B cell (primary cell): ENCODE measurements around the gene FREM3. TPM values are rescaled to one million over a fixed set of nuclear protein-coding genes. Genes with fewer than 3 reads are reported as not detected.

ENCODE experiments used
- ATAC-seq: fragments of 200-7000 bp; cut with Tn5 transposase; one replicate; pipeline ENCODE4 v1.10.0; 2021; ENCODE audit warnings: low read depth, mild to moderate bottlenecking, moderate number of reproducible peaks, moderate library complexity
- CTCF ChIA-PET: fragments of 350-600 bp; sonication (Branson Sonifier 250); formaldehyde crosslinking; loops from one replicate; lab custom pipeline; 2021; ENCODE audit warnings: antibody characterized with exemption, inconsistent platforms; lab: Charles Lee
- POLR2A ChIA-PET: fragments of 350-600 bp; sonication (Branson Sonifier 250); formaldehyde crosslinking; loops from one replicate; lab custom pipeline; 2021; ENCODE audit warnings: antibody characterized with exemption; lab: Charles Lee
- DNase-seq: peaks from one replicate; pipeline ENCODE4 v3.0.0; 2013
- H2AFZ ChIP-seq: 2 replicates; pipeline ENCODE4 v1.6.1; 2012; ENCODE audit warnings: mild to moderate bottlenecking, low read depth, low read length; ENCODE audit not compliant: insufficient read depth, poor library complexity, severe bottlenecking
- H3K27ac ChIP-seq, 2 donors: 1 replicate in 1 of 2; 2 replicates in 1 of 2; pipeline ENCODE4 v1.5.1; 2012 to 2013; ENCODE audit warnings: low read length in 2 of 2, mild to moderate bottlenecking in 2 of 2, moderate library complexity in 1 of 2
- H3K27me3 ChIP-seq, 4 experiments: fragments of 200-600 bp in 1 of 4; sonication (generic) in 1 of 4; replicated peaks in 1 of 4; 1 replicate in 2 of 4; 2 replicates in 2 of 4; pipeline versions ENCODE4 v1.6.1 to v1.7.0; 2013 to 2016; ENCODE audit warnings: low read length in 3 of 4, mild to moderate bottlenecking in 2 of 4, mixed read lengths in 1 of 4, moderate library complexity in 1 of 4; ENCODE audit not compliant: insufficient read depth in 4 of 4, control insufficient read depth in 3 of 4; ENCODE audit errors: control extremely low read depth in 1 of 4
- H3K36me3 ChIP-seq, 2 experiments: replicated peaks in 1 of 2; 1 replicate in 1 of 2; 2 replicates in 1 of 2; pipeline versions ENCODE4 v1.6.1 to v1.7.1; 2013; ENCODE audit warnings: low read length in 1 of 2; ENCODE audit not compliant: insufficient read depth in 2 of 2, control insufficient read depth in 1 of 2; ENCODE audit errors: control extremely low read depth in 1 of 2, extremely low read depth in 1 of 2
- H3K4me1 ChIP-seq, 2 donors: fragments of 200-600 bp in 1 of 2; sonication (generic) in 1 of 2; 1 replicate in 1 of 2; 2 replicates in 1 of 2; pipeline versions ENCODE4 v1.5.1 to v1.6.1; 2013 to 2017; ENCODE audit warnings: low read length in 2 of 2; ENCODE audit not compliant: control insufficient read depth in 2 of 2, insufficient read depth in 2 of 2
- H3K4me2 ChIP-seq: replicated peaks from 2 replicates; pipeline ENCODE3; 2012; ENCODE audit warnings: mild to moderate bottlenecking, low read depth, low read length; ENCODE audit not compliant: poor library complexity, severe bottlenecking
- H3K4me3 ChIP-seq, 5 experiments: fragments of 200-600 bp in 1 of 5; sonication (generic) in 1 of 5; 1 replicate in 3 of 5; 2 replicates in 2 of 5; pipeline versions ENCODE4 v1.5.1 to v1.7.0; 2011 to 2016; ENCODE audit warnings: low read length in 4 of 5, mild to moderate bottlenecking in 4 of 5, low read depth in 2 of 5, control low read depth in 1 of 5, moderate library complexity in 1 of 5; ENCODE audit not compliant: insufficient read depth in 1 of 5; ENCODE audit errors: control extremely low read depth in 1 of 5, extremely low read depth in 1 of 5
- H3K79me2 ChIP-seq: fragments of 200-600 bp; sonication (generic); one replicate; pipeline ENCODE4 v1.6.0; 2016; ENCODE audit warnings: low read length; ENCODE audit not compliant: control insufficient read depth, insufficient read depth
- H3K9ac ChIP-seq: fragments of 200-600 bp; sonication (generic); 2 replicates; pipeline ENCODE4 v1.6.1; 2017; ENCODE audit warnings: mild to moderate bottlenecking, low read length, moderate library complexity
- H3K9me3 ChIP-seq, 3 donors: one replicate each; pipeline versions ENCODE4 v1.6.1 to v1.7.1; 2013; ENCODE audit warnings: low read length in 2 of 3; ENCODE audit not compliant: control insufficient read depth in 2 of 3, insufficient read depth in 1 of 3; ENCODE audit errors: control extremely low read depth in 1 of 3
- H4K20me1 ChIP-seq: 2 replicates; pipeline ENCODE4 v1.6.0; 2012; ENCODE audit warnings: mild to moderate bottlenecking, low read length; ENCODE audit not compliant: insufficient read depth, control insufficient read depth, poor library complexity, severe bottlenecking
- H3K27ac Mint-ChIP-seq: one replicate; pipeline ENCODE4 v1.8.0; 2021; ENCODE audit warnings: mixed read lengths
- H3K27me3 Mint-ChIP-seq: one replicate; pipeline ENCODE4 v1.8.0; 2021; ENCODE audit warnings: mixed read lengths
- H3K4me1 Mint-ChIP-seq: one replicate; pipeline ENCODE4 v1.8.0; 2021; ENCODE audit warnings: mixed read lengths
- H3K4me3 Mint-ChIP-seq: one replicate; pipeline ENCODE4 v1.8.0; 2021; ENCODE audit warnings: mixed read lengths
- H3K9me3 Mint-ChIP-seq: one replicate; pipeline ENCODE4 v1.8.0; 2022; ENCODE audit warnings: mixed read lengths; ENCODE audit not compliant: insufficient read depth
- CTCF ChIP-seq: fragments of 200-600 bp; IDR thresholded peaks from one replicate; pipeline ENCODE4 v1.8.0; 2022; ENCODE audit warnings: antibody characterized with exemption, mild to moderate bottlenecking
- EZH2 ChIP-seq: IDR thresholded peaks from 2 replicates; pipeline ENCODE4 v1.6.1; 2012; ENCODE audit warnings: borderline replicate concordance, low read depth, mild to moderate bottlenecking, moderate library complexity, low read length; ENCODE audit not compliant: insufficient read depth, poor library complexity, severe bottlenecking
- WGBS: methylation state at CpG from one replicate; pipeline ENCODE4 v1.1.5; 2013; ENCODE audit warnings: missing lambda C conversion rate; ENCODE audit not compliant: insufficient coverage; 5-methylcytosine and 5-hydroxymethylcytosine counted together
- intact Hi-C: fragments of 100-400 bp; cut with micrococcal nuclease; formaldehyde crosslinking; loops from one replicate; pipeline ENCODE4 v1.10.0; 2022
- polyA plus RNA-seq: library from polyadenylated mRNA; depleted of rRNA; stranded (reverse); fragments of >200 nt; gene quantifications from 2 replicates; pipeline ENCODE4 v1.2.3, GENCODE V29; 2012
- total RNA-seq, 2 donors: library from RNA; stranded (reverse); fragments of 120-200 nt in 1 of 2; gene quantifications; 1 replicate in 1 of 2; 2 replicates in 1 of 2; pipeline versions ENCODE4 v1.2.3 to v1.2.4, GENCODE V29; 2013 to 2022

FREM3 gene
- total and polyA plus RNA-seq, 2 donors (not counting 1 experiment from before 2014, with no cell fraction given), result not detected

DNA sequence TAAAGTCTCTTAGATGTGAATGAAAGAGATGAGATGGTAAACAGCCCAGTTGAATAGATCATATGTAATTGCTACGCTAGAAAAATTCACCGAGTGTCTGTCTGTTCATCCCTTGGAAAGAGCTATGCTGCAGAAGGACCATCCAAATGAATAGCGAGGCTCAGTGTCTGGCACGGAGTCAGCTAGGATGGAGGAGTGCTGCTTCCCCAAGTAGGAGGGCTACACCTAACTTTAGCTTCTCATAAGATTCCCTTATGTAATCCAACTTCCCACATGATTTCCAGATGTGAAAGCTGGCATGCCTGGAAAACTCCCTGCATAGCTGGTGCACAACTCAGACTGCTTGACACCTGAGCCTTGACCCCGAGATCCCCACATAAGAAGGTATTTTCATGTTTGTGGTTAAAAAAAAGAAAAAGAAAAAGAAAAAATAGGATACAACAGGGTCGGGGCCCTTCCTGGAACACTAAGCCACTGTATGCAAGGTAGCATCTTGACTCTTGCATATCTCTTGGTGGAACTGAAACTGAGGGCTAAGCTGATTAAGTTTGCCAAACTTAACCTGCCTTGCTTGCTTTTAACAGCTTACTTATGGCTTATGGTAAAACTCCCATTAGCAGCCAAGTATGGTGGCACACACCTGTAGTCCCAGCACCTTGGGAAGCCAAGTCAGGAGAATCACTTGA, 82.3 kb downstream of the FREM3 start:
- Mint-ChIP-seq H3K27me3 (peaks cover 21% of the 10 kb centered on the region), H3K9me3 (no peaks in the 10 kb centered on the region), H3K4me3 (no peak overlapping the region), H3K27ac (no peak overlapping the region), H3K4me1 (no peaks in the 10 kb centered on the region)
- ATAC-seq (no peak), DNase-seq (no peak)
- POLR2A ChIA-PET, result no interaction called here
- no peak overlapping the region for H3K27ac ChIP-seq
- H3K4me3 ChIP-seq, result no peak overlapping the region
- 90% methylated on average over 5 of the region's 6 CpGs for WGBS
- no peaks in the 10 kb centered on the region for H3K9me3 ChIP-seq
- TF ChIP-seq CTCF, result no peak
- TF ChIP-seq EZH2, result no peak
- H4K20me1 ChIP-seq, result no peaks in the 10 kb centered on the region
- H2AFZ ChIP-seq, result no peak overlapping the region
- CTCF ChIA-PET, result no interaction called here
- peaks cover 0 to 2% (median 0%) of the 10 kb centered on the region in 4 experiments for H3K27me3 ChIP-seq
- intact Hi-C loops, result no loop called here
- H3K4me1 ChIP-seq, result no peaks in the 10 kb centered on the region
- no peaks in the 10 kb centered on the region for H3K36me3 ChIP-seq
- H3K4me2 ChIP-seq, result no peak overlapping the region
- H3K79me2 ChIP-seq, result no peaks in the 10 kb centered on the region
- H3K9ac ChIP-seq, result no peak overlapping the region

- no peak overlapping the region for H3K27ac ChIP-seq
- DNase-seq (no peak), ATAC-seq (no peak)
- no peak overlapping the region for H3K27ac Mint-ChIP-seq
- H3K27me3 Mint-ChIP-seq, result peaks cover 29% of the 10 kb centered on the region
- no peak overlapping the region for H3K4me3 ChIP-seq
- POLR2A ChIA-PET, result no interaction called here
- CTCF ChIA-PET, result no interaction called here
- H2AFZ ChIP-seq, result no peak overlapping the region
- H3K4me3 Mint-ChIP-seq, result no peak overlapping the region
- intact Hi-C loops, result no loop called here
- H3K79me2 ChIP-seq, result no peaks in the 10 kb centered on the region
- no peaks in the 10 kb centered on the region for H3K36me3 ChIP-seq
- no peaks in the 10 kb centered on the region for H3K4me1 Mint-ChIP-seq
- H3K9ac ChIP-seq, result no peak overlapping the region
- no peaks in the 10 kb centered on the region for H4K20me1 ChIP-seq
- H3K27me3 ChIP-seq, result peaks cover 0 to 3% (median 0%) of the 10 kb centered on the region in 4 experiments
- H3K4me2 ChIP-seq, result no peak overlapping the region
- no peaks in the 10 kb centered on the region for H3K4me1 ChIP-seq
- TF ChIP-seq EZH2 (no peak), CTCF (no peak)
- H3K9me3 Mint-ChIP-seq, result no peaks in the 10 kb centered on the region
- H3K9me3 ChIP-seq, result no peaks in the 10 kb centered on the region
- 54% methylated on average over 4 of the region's 8 CpGs for WGBS
Observed at GRCh38 chr4:143616771-143617170, 83.7 kb downstream of the FREM3 start.
